Measurements from ENCODE around the gene TMCC2.

Gene TMCC2

DNA sequence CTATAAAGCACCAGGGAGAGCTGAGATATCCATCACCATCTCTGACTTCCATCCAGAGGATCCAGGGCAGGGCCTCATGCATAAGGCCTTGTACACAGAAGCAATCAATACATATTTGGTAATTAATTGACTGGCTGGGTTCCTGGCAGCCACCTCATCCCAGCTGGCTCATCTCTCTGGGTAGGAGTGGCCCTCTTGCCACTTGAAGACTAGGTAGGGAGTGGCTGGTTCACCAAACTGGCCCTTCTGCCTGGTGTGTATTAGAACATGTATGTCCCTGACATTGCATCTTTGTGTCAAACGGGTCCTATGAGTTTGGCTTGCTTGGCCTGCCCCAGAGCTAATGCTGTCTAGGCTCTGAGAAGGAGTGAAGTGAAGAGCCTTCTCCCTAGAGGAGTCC is 82.0 kb downstream of the TMCC2 start:
- TF ChIP-seq, protein P1, sequence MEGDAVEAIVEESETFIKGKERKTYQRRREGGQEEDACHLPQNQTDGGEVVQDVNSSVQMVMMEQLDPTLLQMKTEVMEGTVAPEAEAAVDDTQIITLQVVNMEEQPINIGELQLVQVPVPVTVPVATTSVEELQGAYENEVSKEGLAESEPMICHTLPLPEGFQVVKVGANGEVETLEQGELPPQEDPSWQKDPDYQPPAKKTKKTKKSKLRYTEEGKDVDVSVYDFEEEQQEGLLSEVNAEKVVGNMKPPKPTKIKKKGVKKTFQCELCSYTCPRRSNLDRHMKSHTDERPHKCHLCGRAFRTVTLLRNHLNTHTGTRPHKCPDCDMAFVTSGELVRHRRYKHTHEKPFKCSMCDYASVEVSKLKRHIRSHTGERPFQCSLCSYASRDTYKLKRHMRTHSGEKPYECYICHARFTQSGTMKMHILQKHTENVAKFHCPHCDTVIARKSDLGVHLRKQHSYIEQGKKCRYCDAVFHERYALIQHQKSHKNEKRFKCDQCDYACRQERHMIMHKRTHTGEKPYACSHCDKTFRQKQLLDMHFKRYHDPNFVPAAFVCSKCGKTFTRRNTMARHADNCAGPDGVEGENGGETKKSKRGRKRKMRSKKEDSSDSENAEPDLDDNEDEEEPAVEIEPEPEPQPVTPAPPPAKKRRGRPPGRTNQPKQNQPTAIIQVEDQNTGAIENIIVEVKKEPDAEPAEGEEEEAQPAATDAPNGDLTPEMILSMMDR (IDR thresholded peaks at IDR 0.05; ENCODE audit: insufficient read depth, low read depth, low read length, missing control alignments), result no peak
- no peak overlapping the region for H3K4me3 ChIP-seq (ENCODE audit: low read length)
- DNase-seq (ENCODE audit: low read depth), result peak; percentile 64

DNA sequence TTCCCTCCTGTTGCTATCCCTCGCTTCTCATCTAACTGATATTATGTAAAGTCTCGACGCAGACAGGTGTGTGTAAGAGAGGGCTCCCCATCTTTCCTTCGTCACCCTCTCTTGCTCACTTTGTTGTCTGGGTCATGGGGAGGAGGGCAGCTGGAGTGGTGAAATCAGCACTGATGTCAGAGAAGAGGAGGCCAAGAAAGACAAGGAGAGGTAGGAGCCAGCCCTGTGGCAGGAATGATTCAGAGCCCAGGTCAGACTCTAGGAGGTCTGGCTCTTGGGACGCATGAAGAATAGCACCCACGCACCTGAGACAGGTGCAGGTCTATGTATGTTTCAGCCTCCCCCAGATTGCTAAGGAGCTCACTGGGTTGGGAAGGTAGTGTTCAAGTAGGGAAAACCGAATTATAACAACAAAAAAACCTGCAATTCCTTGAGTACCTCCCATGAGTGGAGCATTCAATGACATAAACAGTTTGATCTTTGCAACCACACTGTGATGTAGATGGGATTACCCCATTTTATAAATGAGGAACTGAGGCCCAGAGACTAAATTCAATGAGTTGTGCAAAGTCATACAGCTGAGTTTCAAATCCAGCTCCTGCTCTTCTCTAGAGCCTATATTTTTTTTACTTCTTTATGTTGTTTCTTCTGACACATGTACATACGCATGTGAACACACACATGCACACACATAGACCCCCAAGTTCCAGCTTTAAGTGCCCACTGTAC is 83.4 kb downstream of the TMCC2 start:
- no peak overlapping the region for H3K4me3 ChIP-seq (ENCODE audit: low read length)
- no peak for DNase-seq (ENCODE audit: low read depth)
- TF ChIP-seq, protein P1 (IDR thresholded peaks at IDR 0.05; ENCODE audit: insufficient read depth, low read depth, low read length, missing control alignments), result no peak

DNA sequence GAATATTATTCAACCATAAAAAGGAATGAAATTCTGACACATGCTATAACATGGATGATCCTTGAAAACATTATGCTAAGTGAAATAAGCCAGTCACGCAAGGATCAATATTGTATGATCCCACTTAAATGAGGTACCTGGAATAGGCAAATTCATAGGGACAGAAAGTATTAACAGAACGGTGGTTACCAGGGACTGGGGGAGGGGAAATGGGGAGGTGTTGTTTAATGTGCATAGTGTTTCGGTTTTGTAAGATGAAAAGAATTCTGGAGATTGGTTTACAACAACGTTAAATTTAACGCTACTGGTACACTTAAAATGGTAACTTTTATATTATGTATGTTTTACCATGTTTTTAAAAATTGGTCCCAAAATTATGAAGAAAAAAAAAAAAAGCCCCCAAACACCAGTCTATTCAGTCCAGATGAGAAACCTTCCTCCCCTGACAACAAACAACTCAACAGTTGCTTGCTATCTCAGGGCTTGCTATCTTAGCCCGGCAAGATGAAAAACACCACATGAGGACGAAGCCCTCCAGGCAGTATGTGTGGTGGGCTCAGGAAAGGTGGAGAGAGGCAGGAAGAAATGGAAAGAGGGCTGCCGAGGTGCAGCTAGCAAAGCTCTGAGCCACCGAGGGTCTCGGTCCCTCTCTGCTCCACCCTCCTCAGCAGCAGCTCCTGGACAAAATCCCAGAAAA is 85.3 kb downstream of the TMCC2 start:
- no peak for DNase-seq (ENCODE audit: low read depth)
- TF ChIP-seq, protein P1 (IDR thresholded peaks at IDR 0.05; ENCODE audit: insufficient read depth, low read depth, low read length, missing control alignments), result no peak
- H3K4me3 ChIP-seq (ENCODE audit: low read length), result no peak overlapping the region

DNA sequence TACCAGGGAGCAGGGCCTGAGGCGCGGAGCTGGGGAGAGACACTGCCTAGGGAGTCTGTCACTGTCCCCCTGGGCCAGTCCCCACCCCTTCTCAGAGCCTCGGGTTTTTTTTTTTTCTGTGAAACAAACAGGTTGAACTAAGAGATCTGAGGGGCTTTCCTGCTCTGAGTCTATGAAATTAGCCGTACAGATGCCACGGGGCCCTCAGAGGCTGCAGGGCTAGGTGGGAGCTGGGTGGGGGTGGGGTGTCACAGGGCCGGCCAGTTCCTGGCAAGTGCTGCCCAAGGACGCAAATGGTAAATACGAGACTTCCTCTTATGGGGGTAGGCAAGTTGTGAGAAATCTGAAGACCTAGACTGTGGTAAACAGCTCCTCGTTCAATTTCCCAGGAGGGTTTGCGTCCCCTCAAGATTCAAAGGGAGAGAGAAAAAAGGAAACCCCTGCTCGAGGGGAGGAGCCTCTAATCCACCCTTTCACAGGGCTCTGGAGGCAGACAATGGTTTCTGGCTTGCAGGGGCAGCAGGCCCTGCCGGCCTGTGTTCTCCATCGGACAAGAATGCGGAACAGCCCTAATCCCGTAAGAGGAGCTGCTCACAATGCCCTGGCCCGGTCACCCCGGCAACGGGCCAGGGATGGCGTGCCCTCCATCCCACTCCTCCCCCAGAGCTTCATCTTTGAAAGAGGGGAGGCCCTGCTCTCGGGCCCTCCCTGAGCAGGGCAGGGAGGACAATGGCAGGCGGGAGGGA is 86.0 kb downstream of the TMCC2 start:
- DNase-seq (ENCODE audit: low read depth), result peak; percentile 62
- H3K4me3 ChIP-seq (ENCODE audit: low read length), result no peak overlapping the region
- TF ChIP-seq, protein P1 (IDR thresholded peaks at IDR 0.05; ENCODE audit: insufficient read depth, low read depth, low read length, missing control alignments), result no peak

DNA sequence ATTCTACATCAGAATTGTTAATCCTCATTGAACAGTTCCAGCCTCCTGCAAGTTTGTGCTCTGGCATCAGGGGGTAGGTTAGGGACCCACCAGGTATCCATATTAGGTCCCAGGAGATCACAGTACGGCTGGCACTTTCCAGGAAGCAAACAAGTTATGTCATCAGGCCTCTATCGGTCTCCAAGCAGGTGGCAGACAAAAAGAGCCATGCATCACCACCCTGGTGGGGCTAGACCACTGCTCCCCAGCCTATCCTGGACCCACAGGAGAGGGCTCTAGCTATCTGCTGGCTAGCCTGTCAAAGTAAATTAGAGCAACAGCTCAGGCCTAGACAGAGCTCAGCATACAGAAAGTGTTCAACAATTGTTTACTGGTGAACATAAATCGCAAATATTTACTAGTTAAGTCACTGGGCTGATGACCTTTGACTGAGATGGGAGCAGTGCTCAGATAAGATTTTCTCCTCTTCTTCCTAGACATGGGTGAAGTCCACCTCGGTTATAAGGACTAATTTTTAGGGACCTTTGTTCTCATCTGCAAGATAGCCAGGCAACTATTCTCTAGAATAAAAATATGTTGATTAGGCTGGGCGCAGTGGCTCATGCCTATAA is 87.4 kb downstream of the TMCC2 start:
- no peak for DNase-seq (ENCODE audit: low read depth)
- TF ChIP-seq, protein P1 (IDR thresholded peaks at IDR 0.05; ENCODE audit: insufficient read depth, low read depth, low read length, missing control alignments), result no peak
- H3K4me3 ChIP-seq (ENCODE audit: low read length), result no peak overlapping the region

DNA sequence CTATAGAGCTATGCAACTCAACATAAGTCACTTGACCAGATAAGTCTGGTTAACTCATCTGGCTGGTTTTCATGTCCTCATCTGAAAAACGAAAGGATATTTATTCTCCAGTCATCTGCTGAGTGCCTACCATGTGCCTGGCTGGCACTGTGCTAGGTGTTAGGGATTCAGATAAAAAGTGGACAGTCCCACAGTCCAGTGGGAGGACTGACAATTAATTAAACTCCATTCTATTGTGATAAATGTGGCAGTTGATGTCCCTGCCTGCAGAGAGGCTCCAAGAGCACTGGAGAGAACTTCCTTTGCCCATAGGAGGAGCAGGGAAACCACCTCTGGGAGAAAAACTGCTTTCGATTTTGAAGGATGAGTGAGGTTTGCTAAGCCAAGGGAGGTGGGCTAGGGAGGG is 88.4 kb downstream of the TMCC2 start:
- H3K4me3 ChIP-seq (ENCODE audit: low read length), result no peak overlapping the region
- no peak for DNase-seq (ENCODE audit: low read depth)
- TF ChIP-seq, protein P1 (IDR thresholded peaks at IDR 0.05; ENCODE audit: insufficient read depth, low read depth, low read length, missing control alignments), result no peak

Measured in epithelial cell of esophagus (primary cell).